ENCODE data around the gene HAAO. TPM values are rescaled to one million over a fixed set of nuclear protein-coding genes. Genes with fewer than 3 reads are reported as not detected.

Gene HAAO
- total RNA-seq, 4 donors from 2014 or later: 15.7 to 96.9 (median 49.7) TPM

DNA sequence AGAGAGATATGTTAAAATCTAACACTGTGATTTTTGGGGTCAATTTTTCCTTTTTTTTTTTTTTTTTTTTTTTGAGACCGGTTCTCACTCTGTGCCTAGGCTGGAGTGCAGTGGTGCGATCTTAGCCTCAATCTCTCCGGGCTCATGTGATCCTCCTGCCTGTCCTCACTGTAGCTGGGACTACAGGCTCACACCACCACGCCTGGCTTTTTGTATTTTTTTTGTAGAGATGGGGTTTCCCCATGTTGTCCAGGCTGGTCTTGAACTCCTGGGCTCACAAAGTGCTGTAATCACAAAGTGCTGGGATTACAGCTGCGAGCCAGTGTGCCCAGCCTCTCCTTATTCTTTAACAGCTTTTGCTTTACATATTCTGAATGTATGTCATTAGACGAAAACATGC lies 2.9 kb upstream of the HAAO start:
- peak overlapping the region in 1 of 4 donors; percentile 66 for H3K4me3 ChIP-seq
- H3K27me3 ChIP-seq: no peaks in the 10 kb centered on the region
- peaks cover 0 to 8% (median 4%) of the 10 kb centered on the region in 4 donors for H3K4me1 ChIP-seq

DNA sequence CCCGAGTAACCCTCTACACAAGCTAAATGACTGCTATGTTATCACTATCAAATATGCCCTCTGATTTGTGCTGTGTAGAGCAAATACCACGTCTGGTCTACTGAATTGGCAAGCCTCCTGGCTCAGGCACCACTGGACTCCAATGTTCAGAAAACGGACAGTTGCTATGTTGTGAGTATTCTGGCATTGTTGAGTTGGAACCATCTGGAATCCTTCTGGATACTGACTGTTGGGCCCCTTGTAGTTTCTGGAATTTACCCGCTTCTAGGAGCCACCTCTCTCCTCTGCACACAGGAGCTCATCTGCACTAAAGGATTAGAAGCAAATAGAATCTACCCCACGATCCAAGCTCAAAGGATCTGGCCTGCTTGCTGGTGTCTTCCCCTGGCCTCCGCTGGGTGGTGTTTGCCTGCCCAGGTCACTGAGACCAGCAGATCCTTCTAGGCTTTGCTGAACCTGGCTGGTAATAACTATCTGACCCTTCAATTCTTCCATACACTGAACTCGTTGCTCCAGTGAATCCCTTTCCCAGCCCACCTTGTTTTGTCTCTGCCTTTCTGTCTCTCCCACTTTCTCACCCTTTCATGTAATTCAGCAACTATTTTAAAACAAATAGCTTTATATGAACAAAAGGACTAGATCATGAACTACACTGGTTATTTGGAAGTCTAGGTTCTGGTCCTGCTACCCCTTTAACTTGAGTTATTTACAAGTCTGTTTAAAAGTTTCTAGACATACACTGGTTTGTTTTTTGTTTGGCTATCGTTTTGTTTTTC lies 2.1 kb upstream of the HAAO start:
- TF ChIP-seq, protein P1, sequence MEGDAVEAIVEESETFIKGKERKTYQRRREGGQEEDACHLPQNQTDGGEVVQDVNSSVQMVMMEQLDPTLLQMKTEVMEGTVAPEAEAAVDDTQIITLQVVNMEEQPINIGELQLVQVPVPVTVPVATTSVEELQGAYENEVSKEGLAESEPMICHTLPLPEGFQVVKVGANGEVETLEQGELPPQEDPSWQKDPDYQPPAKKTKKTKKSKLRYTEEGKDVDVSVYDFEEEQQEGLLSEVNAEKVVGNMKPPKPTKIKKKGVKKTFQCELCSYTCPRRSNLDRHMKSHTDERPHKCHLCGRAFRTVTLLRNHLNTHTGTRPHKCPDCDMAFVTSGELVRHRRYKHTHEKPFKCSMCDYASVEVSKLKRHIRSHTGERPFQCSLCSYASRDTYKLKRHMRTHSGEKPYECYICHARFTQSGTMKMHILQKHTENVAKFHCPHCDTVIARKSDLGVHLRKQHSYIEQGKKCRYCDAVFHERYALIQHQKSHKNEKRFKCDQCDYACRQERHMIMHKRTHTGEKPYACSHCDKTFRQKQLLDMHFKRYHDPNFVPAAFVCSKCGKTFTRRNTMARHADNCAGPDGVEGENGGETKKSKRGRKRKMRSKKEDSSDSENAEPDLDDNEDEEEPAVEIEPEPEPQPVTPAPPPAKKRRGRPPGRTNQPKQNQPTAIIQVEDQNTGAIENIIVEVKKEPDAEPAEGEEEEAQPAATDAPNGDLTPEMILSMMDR (IDR thresholded peaks at IDR 0.05): peak in 4 of 6 experiments; percentile 21 to 61 (median 54)
- TF ChIP-seq POLR2A (IDR thresholded peaks at IDR 0.05): peak; percentile 35 to 47
- Histone ChIP-seq H3K4me1 (peaks cover 0 to 8% (median 4%) of the 10 kb centered on the region in 4 donors), H3K9me3 (no peaks in the 10 kb centered on the region), H3K4me3 (peak overlapping the region in 2 of 4 donors; percentile 66 to 89), H3K27me3 (no peaks in the 10 kb centered on the region), H3K27ac (peak overlapping the region; percentile 73 to 90 (median 86)), H3K36me3 (no peaks in the 10 kb centered on the region)
- peak; percentile 50 to 83 (median 71) for DNase-seq

More for the DNA sequence above, 2.9 kb upstream of the HAAO start:
- H3K36me3 ChIP-seq: no peaks in the 10 kb centered on the region
- H3K27ac ChIP-seq: peak overlapping the region in 3 of 4 donors; percentile 31 to 55 (median 50)
- DNase-seq: peak in 1 of 3 donors; percentile 44
- TF ChIP-seq POLR2A (IDR thresholded peaks at IDR 0.05): no peak
- TF ChIP-seq, protein P1 (IDR thresholded peaks at IDR 0.05): no peak
- H3K9me3 ChIP-seq: no peaks in the 10 kb centered on the region

DNA sequence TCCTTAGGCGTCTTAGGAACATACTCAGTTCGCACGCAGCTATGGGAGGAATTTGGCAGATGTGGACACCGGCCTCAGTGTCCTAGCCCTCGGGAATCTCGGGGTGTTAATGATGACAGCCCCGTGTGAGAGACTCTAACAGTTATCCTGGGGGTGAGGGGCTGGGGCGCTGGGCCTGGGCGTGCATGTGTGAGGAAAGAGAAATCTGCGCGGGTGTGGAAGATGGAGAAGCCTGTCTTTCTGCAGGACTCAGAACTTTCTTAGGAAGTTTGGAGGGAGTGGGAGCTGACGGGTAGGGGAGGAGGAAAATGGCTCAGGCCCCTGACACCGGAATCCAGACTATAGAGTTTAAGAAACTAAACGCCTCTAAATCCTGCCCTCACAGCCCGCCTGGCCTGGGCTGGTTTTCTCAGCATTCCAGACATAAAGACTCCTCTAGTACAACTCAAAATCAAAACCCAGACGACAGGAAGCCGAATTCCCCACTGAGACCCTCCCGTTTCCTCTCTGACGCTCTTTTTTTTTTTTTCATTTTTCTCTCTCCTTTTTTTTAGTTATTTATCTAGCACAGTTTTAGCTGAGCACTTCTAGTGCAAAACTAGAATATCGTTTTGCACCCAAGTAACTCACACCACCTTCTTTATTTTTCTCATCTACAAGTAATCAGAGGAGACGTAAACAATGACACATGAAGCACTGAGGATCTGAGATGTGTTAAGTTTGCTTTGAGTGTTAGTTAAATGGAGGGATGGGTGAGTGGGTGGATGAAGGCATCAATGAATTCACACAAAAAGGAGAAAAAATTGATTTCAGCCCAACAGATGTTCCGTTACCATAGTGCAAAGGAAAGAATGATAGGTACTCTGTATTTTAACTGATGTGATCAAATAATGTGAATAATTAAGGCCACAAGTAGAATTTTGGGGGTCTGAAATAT lies 1.2 kb upstream of the HAAO start:
- no peak for TF ChIP-seq POLR2A (IDR thresholded peaks at IDR 0.05)
- TF ChIP-seq, protein P1 (IDR thresholded peaks at IDR 0.05): no peak
- Histone ChIP-seq H3K27ac (peak overlapping the region; percentile 84 to 92 (median 88)), H3K36me3 (no peaks in the 10 kb centered on the region), H3K4me3 (peak overlapping the region; percentile 55 to 89 (median 68)), H3K9me3 (no peaks in the 10 kb centered on the region), H3K4me1 (peaks cover 0 to 8% (median 4%) of the 10 kb centered on the region in 4 donors), H3K27me3 (no peaks in the 10 kb centered on the region)
- DNase-seq: peak in 1 of 3 donors; percentile 44

DNA sequence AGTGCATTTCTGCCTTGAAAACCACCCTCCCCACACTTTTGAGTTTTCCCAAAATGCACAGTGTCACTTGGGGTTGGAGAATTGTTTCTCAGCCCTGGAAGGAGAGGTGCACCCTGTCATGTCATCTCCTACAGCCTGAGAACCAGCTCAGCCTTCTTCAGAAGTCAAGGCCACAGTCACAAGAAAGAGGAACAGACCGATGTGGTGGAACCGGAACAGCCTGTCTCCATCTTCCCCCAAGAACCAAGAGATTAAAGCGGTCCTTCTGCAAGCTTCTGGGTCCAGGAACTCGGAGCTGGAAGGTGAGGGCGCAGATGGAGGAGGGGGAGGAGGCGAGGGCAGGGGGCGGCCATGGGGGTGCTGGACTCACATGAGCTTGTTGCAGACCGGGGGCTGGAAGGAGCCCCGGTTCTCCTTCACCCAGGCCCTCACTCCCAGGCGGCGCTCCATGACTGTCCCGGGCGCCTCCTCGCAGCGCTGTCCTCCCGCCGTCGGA lies 248 bp downstream of the HAAO start:
- peak in 1 of 3 donors; percentile 43 for DNase-seq
- Histone ChIP-seq H3K27me3 (no peaks in the 10 kb centered on the region), H3K4me1 (peaks cover 0 to 8% (median 4%) of the 10 kb centered on the region in 4 donors), H3K9me3 (no peaks in the 10 kb centered on the region), H3K27ac (peak overlapping the region; percentile 84 to 92 (median 88)), H3K4me3 (peak overlapping the region; percentile 55 to 89 (median 68)), H3K36me3 (no peaks in the 10 kb centered on the region)
- no peak for TF ChIP-seq POLR2A (IDR thresholded peaks at IDR 0.05)
- TF ChIP-seq, protein P1 (IDR thresholded peaks at IDR 0.05): no peak

DNA sequence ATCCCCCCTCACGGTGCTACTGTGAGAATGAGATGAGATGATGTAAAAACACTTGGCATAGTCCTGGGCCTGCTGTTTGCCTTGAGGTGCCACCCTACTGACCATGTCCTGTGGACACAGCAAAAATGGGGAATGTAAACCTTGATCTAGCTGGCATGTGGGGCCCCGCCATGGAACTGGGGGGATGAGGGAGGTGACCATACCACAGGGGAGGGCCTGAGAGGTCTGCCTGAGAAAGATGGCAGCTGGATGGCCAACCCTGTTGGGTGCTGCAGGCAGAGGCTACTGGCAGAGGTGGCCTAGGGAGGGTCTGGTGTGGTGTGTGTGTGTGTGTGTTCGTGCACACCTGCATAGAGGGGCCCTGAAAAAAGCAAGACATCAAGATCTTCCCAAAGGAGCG lies 777 bp downstream of the HAAO start:
- DNase-seq: peak in 1 of 3 donors; percentile 45
- Histone ChIP-seq H3K27me3 (no peaks in the 10 kb centered on the region), H3K27ac (peak overlapping the region; percentile 84 to 92 (median 88)), H3K36me3 (no peaks in the 10 kb centered on the region), H3K4me1 (peaks cover 0 to 8% (median 4%) of the 10 kb centered on the region in 4 donors), H3K9me3 (no peaks in the 10 kb centered on the region), H3K4me3 (peak overlapping the region; percentile 55 to 89 (median 68))
- TF ChIP-seq, protein P1 (IDR thresholded peaks at IDR 0.05): no peak
- TF ChIP-seq POLR2A (IDR thresholded peaks at IDR 0.05): no peak

Measured in Peyer's patch (tissue), 4 donors.